ENCODE results near the gene PGF.
"Not testable (repeated sequence)": the region's sequence is repeated elsewhere in the genome, so short reads cannot be mapped to it uniquely, and the experiment has no call there.

The PGF gene

GRCh38 chr14:74946659-74947281 is 8.6 kb downstream of the PGF start:
- FAIRE-seq (no peak), DNase-seq (ENCODE audit: extremely low spot score, insufficient read length, low read depth) (no peak)

- FAIRE-seq (peak; percentile 90), DNase-seq (ENCODE audit: extremely low spot score, insufficient read length, low read depth) (peak; percentile 79)
These were observed 9.3 kb downstream of the PGF start for GRCh38 chr14:74945852-74946658.

GRCh38 chr14:74945261-74945851 is 10.0 kb downstream of the PGF start:
- DNase-seq (ENCODE audit: extremely low spot score, insufficient read length, low read depth) (no peak), FAIRE-seq (no peak)

GRCh38 chr14:74942608-74943007 is 12.8 kb downstream of the PGF start:
- FAIRE-seq = no peak
- no peak for DNase-seq (ENCODE audit: extremely low spot score, insufficient read length, low read depth)

- FAIRE-seq (no peak), DNase-seq (ENCODE audit: extremely low spot score, insufficient read length, low read depth) (no peak)
These were observed 13.2 kb downstream of the PGF start for GRCh38 chr14:74942181-74942580.

GRCh38 chr14:74941676-74942097 is 13.7 kb downstream of the PGF start:
- FAIRE-seq (peak; percentile 92), DNase-seq (ENCODE audit: extremely low spot score, insufficient read length, low read depth) (peak; percentile 48)

GRCh38 chr14:74940956-74941565 is 14.3 kb downstream of the PGF start:
- no peak for FAIRE-seq
- DNase-seq (ENCODE audit: extremely low spot score, insufficient read length, low read depth) = no peak

- no peak for FAIRE-seq
- no peak for DNase-seq (ENCODE audit: extremely low spot score, insufficient read length, low read depth)
These were observed 16.6 kb downstream of the PGF start for GRCh38 chr14:74938531-74939495.

GRCh38 chr14:74937171-74937570 is 18.2 kb downstream of the PGF start:
- FAIRE-seq = no peak
- DNase-seq (ENCODE audit: extremely low spot score, insufficient read length, low read depth) = no peak

GRCh38 chr14:74936731-74937130 is 18.7 kb downstream of the PGF start:
- FAIRE-seq = no peak
- no peak for DNase-seq (ENCODE audit: extremely low spot score, insufficient read length, low read depth)

- no peak for DNase-seq (ENCODE audit: extremely low spot score, insufficient read length, low read depth)
- no peak for FAIRE-seq
These were observed 19.2 kb downstream of the PGF start for GRCh38 chr14:74936151-74936550.

GRCh38 chr14:74935360-74935680 is 20.1 kb downstream of the PGF start:
- FAIRE-seq = no peak
- DNase-seq (ENCODE audit: extremely low spot score, insufficient read length, low read depth) = no peak

- no peak for DNase-seq (ENCODE audit: extremely low spot score, insufficient read length, low read depth)
- FAIRE-seq = no peak
These were observed 20.7 kb downstream of the PGF start for GRCh38 chr14:74934476-74935359.

- DNase-seq (ENCODE audit: extremely low spot score, insufficient read length, low read depth) = no peak
- no peak for FAIRE-seq
These were observed 21.4 kb downstream of the PGF start for GRCh38 chr14:74934041-74934440.

GRCh38 chr14:74932936-74933335 is 22.5 kb downstream of the PGF start:
- DNase-seq (ENCODE audit: extremely low spot score, insufficient read length, low read depth) = not testable (repeated sequence)

GRCh38 chr14:74932401-74932901 is 22.9 kb downstream of the PGF start:
- FAIRE-seq (no peak), DNase-seq (ENCODE audit: extremely low spot score, insufficient read length, low read depth) (no peak)

More at GRCh38 chr14:74932936-74933335, 22.5 kb downstream of the PGF start:
- FAIRE-seq = not testable (repeated sequence)

- not testable (repeated sequence) for DNase-seq (ENCODE audit: extremely low spot score, insufficient read length, low read depth); FAIRE-seq
These were observed 23.7 kb downstream of the PGF start for GRCh38 chr14:74931744-74932143.

GRCh38 chr14:74929242-74929641 is 26.2 kb downstream of the PGF start:
- no peak for FAIRE-seq

GRCh38 chr14:74927225-74927624 is 28.2 kb downstream of the PGF start:
- FAIRE-seq = no peak
- DNase-seq (ENCODE audit: extremely low spot score, insufficient read length, low read depth) = no peak

More at GRCh38 chr14:74929242-74929641, 26.2 kb downstream of the PGF start:
- DNase-seq (ENCODE audit: extremely low spot score, insufficient read length, low read depth) = no peak

All from GM18507 (cell line).